SK-N-SH treated with all-trans-retinoic acid at 6 μM for 48 hours (cell line): ENCODE measurements around the gene MTF1.

Experiments
- ARNTL ChIP-seq: fragments of 450-650 bp; formaldehyde crosslinking; IDR thresholded peaks from 2 replicates; pipeline ENCODE4 v1.5.0; 2020; ENCODE audit warnings: low read depth, mild to moderate bottlenecking, moderate library complexity, borderline replicate concordance
- BACH2 ChIP-seq: fragments of 250-450 bp; sonication (Bioruptor Pico); IDR thresholded peaks from 2 replicates; pipeline ENCODE4 v1.9.0; 2021; ENCODE audit warnings: mild to moderate bottlenecking, borderline replicate concordance
- CSDC2 ChIP-seq: fragments of 250-450 bp; sonication (Bioruptor Pico); IDR thresholded peaks from 2 replicates; pipeline ENCODE4 v1.5.0; 2020; ENCODE audit warnings: mild to moderate bottlenecking, moderate library complexity
- GLIS3 ChIP-seq: fragments of 250-450 bp; sonication (Bioruptor Pico); IDR thresholded peaks from 2 replicates; pipeline ENCODE4 v1.5.0; 2020; ENCODE audit warnings: mild to moderate bottlenecking, moderate library complexity
- SNAI2 ChIP-seq: fragments of 250-450 bp; sonication (Bioruptor Pico); IDR thresholded peaks from 2 replicates; pipeline ENCODE4 v1.5.0; 2020; ENCODE audit warnings: mild to moderate bottlenecking, moderate library complexity
- TCF4 ChIP-seq: fragments of 250-450 bp; sonication (Bioruptor Pico); IDR thresholded peaks from 2 replicates; pipeline ENCODE4 v1.8.0; 2021; ENCODE audit warnings: mild to moderate bottlenecking, moderate library complexity, borderline replicate concordance
- TOX ChIP-seq: fragments of 250-450 bp; sonication (Bioruptor Pico); IDR thresholded peaks from 2 replicates; pipeline ENCODE4 v1.8.0; 2021; ENCODE audit warnings: mild to moderate bottlenecking, moderate library complexity, borderline replicate concordance
- ZC3H10 ChIP-seq: fragments of 250-450 bp; sonication (Bioruptor Pico); IDR thresholded peaks from 2 replicates; pipeline ENCODE4 v1.5.1; 2021; ENCODE audit warnings: mild to moderate bottlenecking, moderate library complexity
- ZNF565 ChIP-seq: fragments of 450-650 bp; formaldehyde crosslinking; conservative IDR thresholded peaks from 2 replicates; pipeline ENCODE4 v1.5.0; 2020; ENCODE audit warnings: low read depth, mild to moderate bottlenecking, moderate library complexity
- TF ChIP-seq, protein P1 (sequence below): fragments of 250-450 bp; sonication (Bioruptor Pico); IDR thresholded peaks from 2 replicates; pipeline ENCODE4 v1.8.0; 2021; ENCODE audit warnings: low read depth, mild to moderate bottlenecking, moderate library complexity, borderline replicate concordance
- TF ChIP-seq, protein P2 (sequence below): fragments of 250-450 bp; sonication (Bioruptor Pico); IDR thresholded peaks from 2 replicates; pipeline ENCODE4 v1.8.0; 2020; ENCODE audit warnings: mild to moderate bottlenecking, moderate library complexity, borderline replicate concordance
- TF ChIP-seq, protein P3 (sequence below): fragments of 250-450 bp; sonication (Bioruptor Pico); IDR thresholded peaks from 2 replicates; pipeline ENCODE4 v1.5.1; 2020; ENCODE audit warnings: low read depth, mild to moderate bottlenecking, moderate library complexity
- TF ChIP-seq, protein P4 (sequence below): fragments of 250-450 bp; sonication (Bioruptor Pico); IDR thresholded peaks from 2 replicates; pipeline ENCODE4 v1.5.1; 2021; ENCODE audit warnings: mild to moderate bottlenecking, moderate library complexity

DNA sequence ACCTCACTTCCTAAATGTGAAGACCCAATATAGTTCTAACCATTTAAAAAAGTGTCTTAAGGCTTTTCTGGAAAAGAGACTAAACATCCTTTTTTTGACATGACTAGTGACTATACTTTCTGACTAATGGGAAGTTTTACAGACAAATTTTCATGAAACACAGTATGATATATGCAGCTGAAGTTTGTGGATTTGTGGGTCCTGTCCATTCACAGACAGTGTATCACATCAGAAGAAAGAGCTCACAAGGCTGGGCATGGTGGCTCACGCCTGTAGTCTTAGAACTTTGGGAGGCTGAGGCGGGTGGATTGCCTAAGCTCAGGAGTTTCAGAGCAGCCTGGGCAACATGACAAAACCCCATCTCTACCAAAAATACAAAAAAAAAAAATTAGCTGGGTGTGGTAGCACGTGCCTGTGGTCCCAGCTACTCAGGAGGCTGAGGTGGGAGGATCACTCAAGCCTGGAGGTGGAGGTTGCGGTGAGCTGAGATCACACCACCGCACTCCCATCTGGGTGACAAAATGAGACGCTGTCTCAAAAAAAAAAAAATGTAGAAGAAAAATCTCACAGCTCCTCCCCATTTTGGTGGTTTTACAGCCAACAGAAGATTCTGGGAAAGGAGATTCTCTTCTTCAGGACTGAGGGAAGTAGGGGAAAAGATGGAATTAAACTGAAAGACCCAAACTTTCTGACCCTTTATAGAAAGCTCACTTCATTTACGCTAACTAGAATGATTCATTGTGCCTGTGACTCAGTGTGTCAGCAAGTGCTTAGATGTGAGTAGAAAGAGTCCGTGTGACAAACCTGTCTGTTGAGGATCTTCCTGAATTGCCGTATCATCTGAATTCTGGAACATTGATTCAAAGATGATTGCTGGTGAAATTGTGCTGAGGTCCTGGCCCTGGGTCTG, 36.2 kb downstream of the MTF1 start:
- TF ChIP-seq, protein P1, sequence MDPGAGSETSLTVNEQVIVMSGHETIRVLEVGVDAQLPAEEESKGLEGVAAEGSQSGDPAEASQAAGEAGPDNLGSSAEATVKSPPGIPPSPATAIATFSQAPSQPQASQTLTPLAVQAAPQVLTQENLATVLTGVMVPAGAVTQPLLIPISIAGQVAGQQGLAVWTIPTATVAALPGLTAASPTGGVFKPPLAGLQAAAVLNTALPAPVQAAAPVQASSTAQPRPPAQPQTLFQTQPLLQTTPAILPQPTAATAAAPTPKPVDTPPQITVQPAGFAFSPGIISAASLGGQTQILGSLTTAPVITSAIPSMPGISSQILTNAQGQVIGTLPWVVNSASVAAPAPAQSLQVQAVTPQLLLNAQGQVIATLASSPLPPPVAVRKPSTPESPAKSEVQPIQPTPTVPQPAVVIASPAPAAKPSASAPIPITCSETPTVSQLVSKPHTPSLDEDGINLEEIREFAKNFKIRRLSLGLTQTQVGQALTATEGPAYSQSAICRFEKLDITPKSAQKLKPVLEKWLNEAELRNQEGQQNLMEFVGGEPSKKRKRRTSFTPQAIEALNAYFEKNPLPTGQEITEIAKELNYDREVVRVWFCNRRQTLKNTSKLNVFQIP (CRISPR knock-in tag), result no peak
- TF ChIP-seq SNAI2 (CRISPR knock-in tag) (no peak), CSDC2 (CRISPR knock-in tag) (no peak), ZC3H10 (CRISPR knock-in tag) (no peak), GLIS3 (CRISPR knock-in tag) (no peak), BACH2 (no peak), TCF4 (CRISPR knock-in tag) (no peak), ARNTL (CRISPR knock-in tag) (no peak), TOX (CRISPR knock-in tag) (no peak), ZNF565 (CRISPR knock-in tag) (no peak)
- TF ChIP-seq, protein P2, sequence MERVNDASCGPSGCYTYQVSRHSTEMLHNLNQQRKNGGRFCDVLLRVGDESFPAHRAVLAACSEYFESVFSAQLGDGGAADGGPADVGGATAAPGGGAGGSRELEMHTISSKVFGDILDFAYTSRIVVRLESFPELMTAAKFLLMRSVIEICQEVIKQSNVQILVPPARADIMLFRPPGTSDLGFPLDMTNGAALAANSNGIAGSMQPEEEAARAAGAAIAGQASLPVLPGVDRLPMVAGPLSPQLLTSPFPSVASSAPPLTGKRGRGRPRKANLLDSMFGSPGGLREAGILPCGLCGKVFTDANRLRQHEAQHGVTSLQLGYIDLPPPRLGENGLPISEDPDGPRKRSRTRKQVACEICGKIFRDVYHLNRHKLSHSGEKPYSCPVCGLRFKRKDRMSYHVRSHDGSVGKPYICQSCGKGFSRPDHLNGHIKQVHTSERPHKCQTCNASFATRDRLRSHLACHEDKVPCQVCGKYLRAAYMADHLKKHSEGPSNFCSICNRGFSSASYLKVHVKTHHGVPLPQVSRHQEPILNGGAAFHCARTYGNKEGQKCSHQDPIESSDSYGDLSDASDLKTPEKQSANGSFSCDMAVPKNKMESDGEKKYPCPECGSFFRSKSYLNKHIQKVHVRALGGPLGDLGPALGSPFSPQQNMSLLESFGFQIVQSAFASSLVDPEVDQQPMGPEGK, result no peak
- TF ChIP-seq, protein P3, sequence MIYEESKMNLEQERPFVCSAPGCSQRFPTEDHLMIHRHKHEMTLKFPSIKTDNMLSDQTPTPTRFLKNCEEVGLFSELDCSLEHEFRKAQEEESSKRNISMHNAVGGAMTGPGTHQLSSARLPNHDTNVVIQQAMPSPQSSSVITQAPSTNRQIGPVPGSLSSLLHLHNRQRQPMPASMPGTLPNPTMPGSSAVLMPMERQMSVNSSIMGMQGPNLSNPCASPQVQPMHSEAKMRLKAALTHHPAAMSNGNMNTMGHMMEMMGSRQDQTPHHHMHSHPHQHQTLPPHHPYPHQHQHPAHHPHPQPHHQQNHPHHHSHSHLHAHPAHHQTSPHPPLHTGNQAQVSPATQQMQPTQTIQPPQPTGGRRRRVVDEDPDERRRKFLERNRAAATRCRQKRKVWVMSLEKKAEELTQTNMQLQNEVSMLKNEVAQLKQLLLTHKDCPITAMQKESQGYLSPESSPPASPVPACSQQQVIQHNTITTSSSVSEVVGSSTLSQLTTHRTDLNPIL (CRISPR knock-in tag), result no peak
- TF ChIP-seq, protein P4, sequence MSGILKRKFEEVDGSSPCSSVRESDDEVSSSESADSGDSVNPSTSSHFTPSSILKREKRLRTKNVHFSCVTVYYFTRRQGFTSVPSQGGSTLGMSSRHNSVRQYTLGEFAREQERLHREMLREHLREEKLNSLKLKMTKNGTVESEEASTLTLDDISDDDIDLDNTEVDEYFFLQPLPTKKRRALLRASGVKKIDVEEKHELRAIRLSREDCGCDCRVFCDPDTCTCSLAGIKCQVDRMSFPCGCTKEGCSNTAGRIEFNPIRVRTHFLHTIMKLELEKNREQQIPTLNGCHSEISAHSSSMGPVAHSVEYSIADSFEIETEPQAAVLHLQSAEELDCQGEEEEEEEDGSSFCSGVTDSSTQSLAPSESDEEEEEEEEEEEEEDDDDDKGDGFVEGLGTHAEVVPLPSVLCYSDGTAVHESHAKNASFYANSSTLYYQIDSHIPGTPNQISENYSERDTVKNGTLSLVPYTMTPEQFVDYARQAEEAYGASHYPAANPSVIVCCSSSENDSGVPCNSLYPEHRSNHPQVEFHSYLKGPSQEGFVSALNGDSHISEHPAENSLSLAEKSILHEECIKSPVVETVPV (CRISPR knock-in tag), result no peak
